ENCODE measurements around the gene TMEM94. TPM values are rescaled to one million over a fixed set of nuclear protein-coding genes. Genes with fewer than 3 reads are reported as not detected.

Gene TMEM94
- total and polyA plus RNA-seq, 2 of the 8 experiments (the other 6 are each of a cell fraction or from before 2014, with no cell fraction given): 54.8 to 69.9 TPM

- TF ChIP-seq EP300 (IDR thresholded peaks at IDR 0.05; ENCODE audit: borderline replicate concordance in 1 of 2, low read depth in 2 of 2, low read length in 2 of 2) (no peak), CTBP2 (IDR thresholded peaks at IDR 0.05; ENCODE audit: borderline replicate concordance, insufficient read depth, insufficient read length, low read length) (no peak), GTF2F1 (IDR thresholded peaks at IDR 0.05; ENCODE audit: borderline replicate concordance, low read depth, low read length) (no peak), EGR1 (IDR thresholded peaks at IDR 0.05; ENCODE audit: borderline replicate concordance, low read depth, low read length) (no peak), TAF1 (IDR thresholded peaks at IDR 0.05; ENCODE audit: low read depth, low read length) (peak; percentile 65), BCL11A (IDR thresholded peaks at IDR 0.05; ENCODE audit: low read depth in 2 of 2, low read length in 2 of 2) (no peak), HDAC2 (IDR thresholded peaks at IDR 0.05; ENCODE audit: borderline replicate concordance in 1 of 2, low read depth in 2 of 2, low read length in 2 of 2) (no peak), EZH2 (IDR thresholded peaks at IDR 0.05; ENCODE audit: low read depth, low read length, severe bottlenecking) (no peak), JUN (IDR thresholded peaks at IDR 0.05; ENCODE audit: low read depth, low read length) (no peak), ASH2L (IDR thresholded peaks at IDR 0.05; ENCODE audit: low read length) (peak; percentile 67), POU5F1 (IDR thresholded peaks at IDR 0.05; ENCODE audit: low read depth, low read length) (no peak), RXRA (IDR thresholded peaks at IDR 0.05; ENCODE audit: insufficient read depth, low read depth, low read length) (no peak), BACH1 (IDR thresholded peaks at IDR 0.05; ENCODE audit: low read length) (no peak), ATF3 (IDR thresholded peaks at IDR 0.05; ENCODE audit: insufficient read depth, low read depth, low read length) (no peak), NRF1 (IDR thresholded peaks at IDR 0.05; ENCODE audit: low read depth, low read length) (no peak), CBX8 (IDR thresholded peaks at IDR 0.05; ENCODE audit: borderline replicate concordance, low read depth, low read length) (no peak), FOSL1 (IDR thresholded peaks at IDR 0.05; ENCODE audit: insufficient read depth, low read depth, low read length) (no peak), ATF2 (IDR thresholded peaks at IDR 0.05; ENCODE audit: low read length) (no peak), SP1 (IDR thresholded peaks at IDR 0.05; ENCODE audit: low read depth, low read length) (0 out of 2 replicates have a peak, but pooled peaks have one; percentile 30), ZNF274 (IDR thresholded peaks at IDR 0.05; ENCODE audit: borderline replicate concordance, extremely low read depth, low read length) (no peak), CEBPB (IDR thresholded peaks at IDR 0.05; ENCODE audit: low read depth, low read length) (no peak)
Measured at GRCh38 chr17:75524970-75525805, 68.8 kb downstream of the TMEM94 start, which contains the start of gene LLGL2 (continued).

Measured in H1 (cell line).